GM18519 (cell line): ENCODE results near the gene PAWR.

Source experiments
- ATAC-seq: cut with Tn5 transposase; IDR thresholded peaks from one replicate; pipeline ENCODE4 v1.9.1; 2021; ENCODE audit warnings: mild to moderate bottlenecking, moderate library complexity; ENCODE audit not compliant: unreplicated experiment, low FRiP score

The PAWR gene, protein sequence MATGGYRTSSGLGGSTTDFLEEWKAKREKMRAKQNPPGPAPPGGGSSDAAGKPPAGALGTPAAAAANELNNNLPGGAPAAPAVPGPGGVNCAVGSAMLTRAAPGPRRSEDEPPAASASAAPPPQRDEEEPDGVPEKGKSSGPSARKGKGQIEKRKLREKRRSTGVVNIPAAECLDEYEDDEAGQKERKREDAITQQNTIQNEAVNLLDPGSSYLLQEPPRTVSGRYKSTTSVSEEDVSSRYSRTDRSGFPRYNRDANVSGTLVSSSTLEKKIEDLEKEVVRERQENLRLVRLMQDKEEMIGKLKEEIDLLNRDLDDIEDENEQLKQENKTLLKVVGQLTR

DNA sequence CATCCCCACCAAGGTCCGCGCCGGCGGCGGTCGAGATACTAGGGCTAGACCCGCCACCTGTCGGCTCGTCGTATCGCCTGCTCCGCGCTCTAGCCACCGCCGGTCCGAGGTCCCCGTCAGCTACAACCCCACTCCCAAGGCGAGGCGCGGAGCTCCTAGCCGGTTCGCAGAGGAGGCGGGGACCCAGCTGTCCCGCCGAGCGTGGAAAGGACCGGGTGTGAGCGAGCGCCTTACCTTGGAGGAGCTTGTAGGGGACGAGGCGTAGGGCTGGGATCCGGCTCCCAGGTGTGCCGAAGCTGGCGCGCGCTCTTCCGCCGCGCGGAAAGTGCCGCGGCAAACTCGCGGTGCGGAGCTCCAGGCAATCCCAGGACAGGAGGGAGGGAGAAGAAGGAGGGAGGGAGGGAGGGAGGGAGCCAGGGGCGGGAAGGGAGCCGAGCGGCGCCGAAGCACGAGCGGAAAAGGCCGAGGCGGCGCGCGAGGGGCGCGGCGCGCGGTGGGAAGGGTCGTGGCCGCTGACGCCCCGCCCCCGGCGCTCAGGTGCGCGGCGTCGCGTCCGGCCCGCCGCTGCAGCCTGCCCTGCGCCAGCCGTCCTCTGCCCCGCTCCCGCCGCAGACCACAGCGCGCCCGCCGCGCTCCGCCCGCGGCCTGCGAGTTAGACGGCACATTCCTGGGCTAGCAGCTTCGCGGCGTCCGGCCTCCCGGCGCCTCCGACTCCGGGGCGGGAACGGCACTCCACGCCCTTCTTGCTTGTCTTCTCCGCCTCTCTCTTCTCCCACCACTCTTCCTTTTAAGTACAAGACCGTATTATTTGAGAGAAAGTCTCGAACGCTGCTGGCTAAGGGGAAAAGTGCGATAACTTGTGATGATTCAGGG, at the start of gene PAWR:
PAWR (minus strand) TSS at position 327 of the 873 bp plus-strand sequence. CDS start 720 bp downstream, outside the sequence.
- ATAC-seq = peak; percentile 42

DNA sequence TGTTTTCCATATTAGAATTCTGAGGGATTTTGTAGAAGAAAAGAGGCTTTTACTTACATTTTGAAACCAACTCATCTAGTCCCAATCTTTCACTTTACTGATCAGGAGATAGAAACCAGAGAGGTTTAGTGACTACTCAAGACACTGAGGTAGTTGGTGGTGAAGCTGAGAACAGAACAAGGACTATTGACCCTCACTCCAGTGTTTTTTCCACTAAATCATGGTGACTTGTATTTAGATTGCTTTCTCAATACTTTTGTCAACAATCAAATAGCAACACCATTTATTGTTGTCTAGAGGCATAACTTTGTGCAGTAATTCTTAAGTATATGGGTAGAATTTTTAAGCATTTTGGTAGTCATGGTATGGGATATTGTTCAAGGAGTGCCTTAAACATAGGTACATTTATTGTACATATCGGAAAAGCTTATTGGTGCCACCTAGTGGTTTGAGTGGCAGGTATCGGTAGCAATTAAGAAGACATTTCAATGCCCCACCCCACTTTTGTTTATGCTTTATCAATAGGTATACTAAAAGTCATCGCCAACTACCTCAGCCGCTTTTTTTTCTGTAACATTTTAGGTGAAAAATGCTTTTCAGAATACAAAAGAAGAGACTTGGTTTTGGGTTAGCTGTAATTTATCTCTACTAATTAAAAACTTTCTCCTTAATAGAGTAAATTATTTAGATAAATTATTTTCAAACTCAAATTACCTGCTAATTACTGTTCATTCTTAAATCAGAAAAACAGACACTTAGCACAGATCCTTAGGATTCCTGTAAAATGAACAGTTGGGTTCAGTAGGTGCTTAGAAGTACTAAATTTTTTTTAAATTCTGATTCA, 47.3 kb upstream of the PAWR start:
- peak; percentile 92 for ATAC-seq

DNA sequence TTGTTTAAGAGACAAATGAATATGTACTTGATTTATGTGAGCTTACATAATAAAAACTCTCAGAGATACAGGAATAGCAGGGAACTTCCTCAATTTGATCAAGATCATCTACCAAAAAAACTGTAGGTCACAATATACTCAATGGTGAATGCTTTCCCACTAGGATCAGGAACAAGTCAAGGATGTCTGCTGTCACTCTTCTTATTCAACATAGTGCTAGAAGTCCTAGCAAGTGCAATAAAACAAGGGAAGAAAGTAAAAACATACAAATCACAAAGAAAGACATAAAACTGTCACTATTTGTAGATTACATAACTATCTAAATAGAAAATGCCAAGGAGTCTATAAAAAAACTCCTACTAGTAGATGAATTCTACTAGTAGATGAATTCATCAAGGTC, 41.9 kb upstream of the PAWR start:
- no peak for ATAC-seq

DNA sequence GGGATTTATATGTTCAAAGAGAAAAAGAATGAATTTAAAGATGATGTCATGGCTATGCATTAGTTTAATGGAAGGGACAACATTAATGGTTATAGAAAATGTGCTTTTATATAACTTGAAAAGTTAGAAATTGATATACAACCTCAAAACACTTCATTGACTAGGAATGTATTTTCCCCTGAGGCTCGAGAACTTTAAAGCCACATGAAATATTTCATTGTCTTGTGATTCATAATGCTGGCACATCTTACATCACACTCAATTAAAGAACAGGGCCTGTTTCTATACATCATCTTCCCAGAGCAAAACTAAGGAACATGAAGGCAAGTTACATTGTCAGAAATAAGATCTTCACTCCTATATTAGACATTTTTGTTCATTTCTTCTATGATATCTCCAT, 35.2 kb upstream of the PAWR start:
- no peak for ATAC-seq

DNA sequence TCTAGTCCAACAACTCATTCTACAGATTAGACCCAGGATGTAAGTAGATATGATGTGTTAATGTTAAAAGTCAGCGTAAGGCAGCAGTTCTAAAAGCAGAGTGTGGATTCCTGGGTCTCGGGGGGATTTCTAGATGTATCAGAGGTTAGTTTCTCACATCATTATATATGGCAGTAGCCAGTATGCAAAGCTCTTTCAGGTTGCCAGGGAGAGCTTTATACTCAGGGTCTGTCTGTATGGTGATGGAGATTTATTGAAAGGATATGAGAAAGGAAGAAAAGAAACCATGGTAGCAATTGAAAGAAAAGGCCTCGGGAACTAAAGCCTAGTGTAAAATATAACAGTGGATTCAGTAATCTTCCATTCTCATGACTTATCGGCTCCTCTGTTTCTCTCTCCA, 26.2 kb upstream of the PAWR start:
- no peak for ATAC-seq

DNA sequence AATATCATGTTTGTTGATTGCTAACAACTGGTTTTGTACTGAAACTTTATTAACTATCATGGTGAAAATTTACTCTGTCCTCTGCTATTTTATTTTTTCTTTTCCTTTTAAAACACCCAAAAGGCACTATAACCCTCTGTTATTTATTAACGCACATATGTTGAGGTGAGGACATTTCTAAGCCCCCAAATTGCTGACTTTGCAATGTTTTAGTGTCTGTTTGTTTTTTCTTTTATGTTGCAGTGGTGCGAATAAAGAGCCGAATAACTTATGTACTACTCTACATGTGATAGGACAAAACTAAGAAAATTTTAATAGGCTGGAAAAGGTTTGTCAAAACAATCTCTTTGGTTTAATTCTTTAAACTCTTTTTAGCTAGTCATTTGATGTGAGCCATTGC, 24.5 kb upstream of the PAWR start:
- no peak for ATAC-seq

DNA sequence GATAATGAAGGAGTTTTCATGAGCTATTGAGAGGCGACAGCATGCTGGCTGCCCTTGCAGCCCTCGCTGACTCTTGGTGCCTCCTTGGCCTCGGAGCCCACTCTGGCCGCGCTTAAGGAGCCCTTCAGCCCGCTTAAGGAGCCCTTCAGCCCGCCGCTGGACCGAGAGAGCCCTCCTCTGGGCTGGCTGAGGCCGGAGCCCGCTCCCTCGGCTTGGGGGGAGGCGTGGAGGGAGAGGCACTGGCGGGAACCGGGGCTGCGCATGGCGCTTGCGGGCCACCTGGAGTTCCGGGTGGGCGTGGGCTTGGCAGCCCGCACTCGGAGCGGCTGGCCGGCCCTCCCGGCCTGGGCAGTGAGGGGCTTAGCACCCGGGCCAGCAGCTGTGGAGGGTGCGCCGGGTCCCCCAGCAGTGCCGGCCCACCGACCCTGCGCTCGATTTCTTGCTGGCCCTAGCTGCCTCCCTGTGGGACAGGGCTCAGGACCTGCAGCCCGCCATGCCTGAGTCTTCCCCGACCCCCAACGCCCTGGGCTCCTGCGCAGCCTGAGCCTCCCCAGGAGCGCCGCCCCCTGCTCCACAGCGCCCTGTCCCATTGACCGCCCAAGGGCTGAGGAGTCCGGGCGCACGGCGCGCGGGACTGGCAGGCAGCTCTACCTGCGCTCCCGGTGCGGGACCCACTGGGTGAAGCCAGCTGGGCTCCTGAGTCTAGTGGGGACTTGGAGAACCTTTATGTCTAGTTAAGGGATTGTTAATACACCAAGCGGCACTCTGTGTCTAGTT, 20.1 kb upstream of the PAWR start:
- no peak for ATAC-seq

DNA sequence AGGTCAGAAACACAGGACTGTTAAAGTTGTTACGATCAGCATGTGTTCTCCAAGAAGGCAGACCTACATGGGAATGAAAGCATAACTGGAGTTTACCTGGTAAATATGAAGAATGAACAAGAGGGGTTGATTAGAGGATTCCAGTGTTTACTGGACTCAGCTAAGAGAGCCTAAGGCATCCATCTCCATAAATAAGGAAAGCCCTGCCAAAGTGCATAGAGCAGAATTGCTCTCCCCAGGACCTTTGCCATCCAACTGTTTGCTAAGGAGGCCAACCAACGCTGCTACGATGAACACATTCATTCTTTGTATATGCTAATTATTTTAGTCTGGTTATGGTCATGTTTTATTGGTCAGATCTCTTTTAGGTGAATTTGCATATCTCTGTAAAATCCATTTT, 17.1 kb upstream of the PAWR start:
- no peak for ATAC-seq

DNA sequence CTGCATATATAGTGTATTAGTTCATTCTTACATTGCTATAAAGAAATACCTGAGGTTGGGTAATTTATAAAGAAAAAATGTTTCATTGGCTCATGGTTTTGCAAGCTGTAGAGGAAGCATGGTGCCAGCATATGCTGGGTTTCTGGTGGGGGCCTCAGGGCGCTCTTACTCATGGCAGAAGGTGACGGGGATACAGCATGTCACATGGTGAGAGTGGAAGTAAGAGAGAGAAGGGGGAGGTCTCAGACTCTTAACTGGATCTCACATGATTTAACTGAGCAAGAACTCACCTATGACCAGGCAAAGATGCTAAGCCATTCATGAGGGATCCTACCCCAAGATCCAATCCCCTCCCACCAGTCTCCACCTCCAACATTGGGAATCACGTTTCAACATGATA, 15.9 kb upstream of the PAWR start:
- ATAC-seq = no peak

DNA sequence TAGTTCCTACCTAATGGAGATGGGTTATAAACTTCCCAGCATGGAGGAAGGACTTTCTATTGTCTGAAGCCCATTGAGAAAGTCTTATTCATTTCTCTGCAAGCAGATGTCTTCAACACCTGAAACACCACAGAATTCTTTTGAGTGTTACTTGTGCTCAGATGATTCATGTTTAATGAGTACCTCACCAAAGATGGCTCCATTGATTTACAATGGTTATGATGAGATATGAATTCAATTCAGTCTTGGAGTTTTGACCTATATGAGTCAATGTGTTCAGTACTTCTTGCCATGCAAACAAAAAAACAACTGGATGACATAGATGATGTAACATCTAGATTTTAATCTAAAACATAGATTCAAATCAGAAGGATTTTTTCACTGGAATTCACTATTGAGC, 15.4 kb upstream of the PAWR start:
- no peak for ATAC-seq

DNA sequence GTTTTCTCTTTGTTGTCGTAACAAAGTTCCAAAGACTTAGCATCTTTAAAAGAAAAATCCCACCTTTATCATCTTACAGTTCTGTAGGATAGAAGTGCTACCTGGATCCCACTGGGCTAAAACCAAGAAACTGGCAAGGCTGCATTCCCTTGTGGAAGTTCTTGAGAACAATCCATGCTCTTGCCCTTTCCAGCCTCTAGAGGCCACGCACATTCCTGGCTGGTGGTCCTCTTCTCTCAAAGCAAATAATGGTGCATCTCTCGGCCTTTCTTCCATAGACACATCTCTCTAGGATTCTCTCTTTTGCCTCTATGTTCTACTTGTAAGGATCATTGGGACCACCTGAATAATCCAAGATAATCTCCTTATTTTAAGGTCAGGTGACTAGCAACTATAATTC, 8.2 kb upstream of the PAWR start:
- no peak for ATAC-seq

DNA sequence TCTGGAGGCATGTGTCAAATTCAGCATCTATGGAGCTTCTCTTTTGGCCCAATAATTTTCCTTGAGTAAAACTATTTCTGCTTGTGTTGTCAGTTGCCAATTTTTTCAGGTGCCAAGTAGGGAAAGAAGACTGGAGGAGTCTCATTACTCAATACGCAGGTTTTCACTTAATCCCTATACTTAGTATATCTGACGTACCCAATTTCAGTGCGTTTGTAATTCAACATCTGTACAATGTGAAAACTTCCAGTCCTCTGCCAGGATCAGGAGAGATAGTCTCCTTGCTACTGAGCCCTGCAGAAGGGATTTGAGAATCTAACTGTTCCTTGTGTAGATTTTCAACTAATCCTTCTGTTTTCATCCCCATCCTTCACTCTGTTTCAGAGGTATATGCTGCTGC, 5.7 kb upstream of the PAWR start:
- no peak for ATAC-seq

DNA sequence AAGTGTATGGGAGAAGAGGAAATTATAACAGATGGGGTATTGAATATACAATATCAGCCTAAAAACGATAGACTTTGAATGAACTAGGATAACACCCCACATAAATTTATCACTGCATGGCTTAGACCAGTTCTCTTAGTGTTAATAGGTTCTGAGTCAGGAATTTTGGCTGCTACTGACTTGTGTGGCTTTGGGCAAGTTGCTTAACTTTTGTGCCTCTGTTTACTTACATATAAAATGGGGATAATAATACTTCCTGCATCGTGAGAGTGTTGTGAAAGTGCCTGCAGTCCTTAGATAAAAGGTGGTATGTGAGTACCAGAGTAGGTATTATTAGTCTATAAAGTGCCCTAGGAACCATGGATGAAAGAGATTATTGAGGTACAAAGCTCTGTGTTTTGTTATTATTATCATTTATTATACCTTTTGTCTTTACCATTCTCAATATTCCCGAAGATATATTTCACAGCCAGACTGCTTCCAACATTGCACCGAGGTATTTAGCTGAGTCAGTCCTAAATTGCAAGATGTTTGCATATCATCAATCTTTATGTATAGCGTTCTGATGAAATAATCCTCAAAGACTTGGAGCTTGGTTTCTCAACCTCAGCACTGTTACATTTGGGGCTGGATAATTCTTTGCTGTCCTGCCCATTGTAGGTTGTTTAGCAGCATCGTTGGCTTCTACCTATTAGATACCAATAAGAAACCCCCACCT, 2.3 kb upstream of the PAWR start:
- ATAC-seq = no peak

DNA sequence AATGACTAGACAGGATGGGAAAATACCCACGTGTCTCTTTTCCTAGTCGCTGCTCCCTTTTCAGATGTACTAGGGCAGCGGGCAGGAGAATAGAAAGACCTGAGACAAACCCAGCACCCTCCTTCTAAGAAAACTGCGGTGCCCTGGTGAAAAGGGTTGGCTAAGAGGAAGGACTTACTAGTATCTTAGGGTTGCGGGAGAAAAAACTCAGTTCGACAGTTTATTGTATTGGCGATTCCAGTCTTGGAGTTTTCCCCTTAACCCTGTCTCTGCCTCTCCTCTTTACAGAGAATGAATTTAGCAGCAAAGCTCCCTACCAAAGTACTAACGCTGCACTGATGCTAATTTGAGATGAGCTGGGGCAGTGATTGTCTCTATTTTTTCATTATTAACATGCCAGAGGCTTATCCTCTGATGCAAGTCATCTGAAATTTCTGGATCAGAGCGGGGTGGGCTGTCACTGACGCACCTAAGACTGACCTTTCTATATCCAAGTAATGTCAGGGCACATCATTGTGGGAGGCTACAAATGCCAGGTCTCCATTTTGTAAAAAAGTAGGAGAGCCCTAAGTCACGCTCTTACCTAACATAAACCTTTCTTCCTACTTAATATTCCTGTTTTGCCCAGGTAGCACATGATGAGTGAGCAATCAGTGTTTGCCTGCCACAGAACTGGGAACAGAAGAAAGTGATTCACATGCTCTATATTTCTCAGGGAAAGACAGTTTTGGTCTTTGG, 916 bp upstream of the PAWR start:
- no peak for ATAC-seq

DNA sequence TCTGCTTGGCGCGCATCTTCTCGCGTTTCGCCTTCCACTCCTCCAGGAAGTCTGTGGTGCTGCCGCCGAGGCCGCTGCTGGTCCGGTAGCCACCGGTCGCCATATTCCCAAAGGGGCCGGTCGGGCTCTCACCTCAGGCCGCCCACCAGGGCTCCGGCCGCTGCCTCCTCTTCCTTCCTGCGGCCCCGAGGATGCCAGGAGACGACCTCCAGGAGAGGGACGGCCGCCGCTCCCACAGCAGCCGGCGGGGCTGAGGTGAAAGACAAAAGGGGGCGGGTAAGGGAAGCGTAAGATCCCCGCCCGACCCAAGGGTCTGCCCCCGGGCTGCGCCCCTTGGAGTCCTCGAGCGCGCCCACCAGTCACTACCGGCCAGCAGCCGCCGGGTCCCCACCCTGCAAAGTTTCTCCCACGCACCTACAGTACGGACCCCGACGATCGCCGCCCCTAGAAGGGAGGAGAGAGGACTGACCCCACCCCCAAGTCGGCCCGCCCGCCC, 574 bp downstream of the PAWR start:
- ATAC-seq = peak; percentile 15

DNA sequence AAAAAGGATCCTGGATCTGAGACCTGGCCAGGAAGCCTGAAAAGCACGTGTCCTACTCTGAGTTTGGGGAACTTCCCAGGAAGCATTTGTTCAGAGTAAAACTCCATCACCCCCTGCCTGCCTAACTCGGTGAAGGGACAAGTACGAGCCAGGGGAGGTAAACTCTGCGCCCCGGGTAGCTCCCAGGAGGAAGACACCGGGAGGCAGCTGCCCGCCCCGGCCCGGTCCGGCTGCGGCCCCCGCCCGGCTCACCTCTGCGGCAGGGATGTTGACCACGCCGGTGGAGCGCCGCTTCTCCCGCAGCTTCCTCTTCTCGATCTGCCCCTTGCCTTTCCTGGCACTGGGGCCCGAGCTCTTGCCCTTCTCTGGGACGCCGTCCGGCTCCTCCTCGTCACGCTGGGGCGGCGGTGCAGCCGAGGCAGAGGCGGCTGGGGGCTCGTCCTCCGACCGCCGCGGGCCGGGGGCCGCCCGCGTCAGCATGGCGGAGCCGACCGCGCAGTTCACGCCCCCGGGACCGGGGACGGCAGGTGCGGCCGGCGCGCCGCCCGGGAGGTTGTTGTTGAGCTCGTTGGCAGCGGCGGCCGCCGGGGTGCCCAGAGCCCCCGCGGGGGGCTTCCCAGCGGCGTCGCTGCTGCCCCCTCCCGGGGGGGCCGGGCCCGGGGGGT, 1.2 kb downstream of the PAWR start:
- ATAC-seq = peak; percentile 20

DNA sequence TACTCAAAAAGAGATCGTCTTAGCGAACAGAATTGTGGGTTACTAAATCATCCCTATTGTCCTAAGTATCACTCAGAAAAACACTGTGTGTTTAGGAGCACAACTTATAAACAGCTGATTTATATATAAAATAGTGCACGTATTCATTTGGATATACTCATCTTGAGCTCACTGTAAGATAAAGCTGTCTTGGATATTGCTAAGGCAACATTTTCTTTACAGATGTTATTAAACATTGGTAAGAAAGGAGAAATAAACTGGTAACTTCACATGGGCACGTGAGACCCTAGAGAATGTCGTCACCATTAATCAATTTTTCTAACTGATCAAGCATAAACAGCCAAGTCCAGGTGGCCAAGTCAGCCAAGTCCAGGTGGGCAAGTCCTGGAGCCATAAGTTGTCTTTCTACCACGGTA, 1.7 kb downstream of the PAWR start:
- ATAC-seq = no peak

DNA sequence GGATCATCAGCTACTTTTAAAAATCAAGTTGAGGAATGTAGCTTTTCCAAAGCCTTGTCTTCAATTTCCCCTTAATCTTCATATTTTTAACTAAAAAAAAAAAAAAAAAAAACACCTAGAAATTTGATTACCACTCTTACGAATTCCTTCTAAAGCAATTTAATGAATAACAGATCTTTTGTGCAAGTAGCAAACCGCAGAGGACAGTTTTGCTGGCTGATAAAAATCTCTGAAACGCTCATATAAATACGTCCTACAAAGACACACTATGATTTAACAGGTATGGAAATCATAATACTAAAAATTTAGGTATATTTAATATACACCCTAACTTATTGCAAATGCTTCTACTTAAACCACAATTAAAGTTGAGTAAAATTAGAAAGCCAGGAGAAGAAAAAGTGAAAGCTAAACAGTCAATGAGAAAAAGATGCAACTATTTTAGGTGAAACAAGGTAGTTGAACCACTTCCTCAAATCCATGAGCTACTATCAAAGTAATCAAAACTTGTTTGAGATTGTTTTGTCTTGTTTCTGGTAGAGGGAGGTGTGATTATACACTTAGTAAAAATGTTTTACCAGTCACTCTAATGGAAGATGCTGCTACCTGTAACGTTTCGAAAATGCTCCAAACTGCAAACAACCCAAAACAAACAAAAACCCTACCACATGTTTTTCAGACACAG, 2.2 kb downstream of the PAWR start:
- ATAC-seq = no peak
